OCI-LY7 (cell line): ENCODE results near the gene MARCHF6. TPM values are rescaled to one million over a fixed set of nuclear protein-coding genes. Genes with fewer than 3 reads are reported as not detected.

Experiments
- BruUV-seq: library from RNA; stranded (reverse); fragments of 400-500 nt; replicated peaks from 2 replicates; lab custom pipeline; 2021; lab: Mats Ljungman, UMichigan
- CTCF ChIA-PET: fragments of 300-600 bp; sonication (Branson Sonifier 250); formaldehyde crosslinking; loops from one replicate; lab custom pipeline; 2022; ENCODE audit warnings: antibody characterized with exemption; ENCODE audit not compliant: unreplicated experiment; lab: Charles Lee
- POLR2A ChIA-PET: fragments of 300-600 bp; sonication (Branson Sonifier 250); formaldehyde crosslinking; loops from one replicate; lab custom pipeline; 2022; ENCODE audit warnings: antibody characterized with exemption; lab: Charles Lee
- DNase-seq: peaks from one replicate; pipeline ENCODE4 v3.0.0-alpha.2; 2015; ENCODE audit warnings: low spot score
- H2AFZ ChIP-seq: fragments of 200-600 bp; sonication (generic), shearing (Covaris generic); 2 replicates; pipeline ENCODE4 v1.6.1; 2014; ENCODE audit warnings: mild to moderate bottlenecking, antibody characterized with exemption, low read length, moderate library complexity
- H3K27ac ChIP-seq: fragments of 200-600 bp; sonication (generic); 2 replicates; pipeline ENCODE4 v1.5.1; 2014; ENCODE audit warnings: mixed run types, low read depth, mild to moderate bottlenecking, moderate library complexity, low read length, inconsistent platforms; ENCODE audit not compliant: poor library complexity, severe bottlenecking
- H3K36me3 ChIP-seq: fragments of 200-600 bp; sonication (generic); 2 replicates; pipeline ENCODE4 v1.6.1; 2014; ENCODE audit warnings: mild to moderate bottlenecking, antibody characterized with exemption, low read length, moderate library complexity, mixed read lengths; ENCODE audit not compliant: insufficient read depth
- H3K4me1 ChIP-seq: fragments of 200-600 bp; sonication (generic); 2 replicates; pipeline ENCODE4 v1.5.1; 2014; ENCODE audit warnings: mild to moderate bottlenecking, low read length; ENCODE audit not compliant: insufficient read depth, poor library complexity, severe bottlenecking
- H3K4me2 ChIP-seq: fragments of 200-600 bp; sonication (generic); 2 replicates; pipeline ENCODE4 v1.6.1; 2014; ENCODE audit warnings: mild to moderate bottlenecking, low read length
- H3K4me3 ChIP-seq: fragments of 200-600 bp; sonication (generic); 2 replicates; pipeline ENCODE4 v1.5.1; 2014; ENCODE audit warnings: mild to moderate bottlenecking, low read depth, low read length; ENCODE audit not compliant: poor library complexity, severe bottlenecking
- H3K79me2 ChIP-seq: fragments of 200-600 bp; sonication (generic); 2 replicates; pipeline ENCODE4 v1.6.1; 2016; ENCODE audit warnings: low read depth, mild to moderate bottlenecking, low read length, moderate library complexity, mixed read lengths; ENCODE audit not compliant: insufficient read depth
- H3K9me2 ChIP-seq: fragments of 200-600 bp; sonication (generic); 2 replicates; pipeline ENCODE4 v1.6.1; 2016; ENCODE audit warnings: mild to moderate bottlenecking, low read length, mixed read lengths; ENCODE audit not compliant: insufficient read depth
- H3K9me3 ChIP-seq: fragments of 200-600 bp; sonication (generic); 2 replicates; pipeline ENCODE4 v1.6.1; 2014; ENCODE audit warnings: mild to moderate bottlenecking, mixed run types, low read length, mixed read lengths
- H4K20me1 ChIP-seq: fragments of 200-600 bp; sonication (generic); 2 replicates; pipeline ENCODE4 v1.6.1; 2014; ENCODE audit warnings: mild to moderate bottlenecking, antibody characterized with exemption, low read length, moderate library complexity, mixed read lengths; ENCODE audit not compliant: insufficient read depth
- EZH2phosphoT487 ChIP-seq: fragments of 200-600 bp; sonication (generic); IDR thresholded peaks from 2 replicates; pipeline ENCODE4 v1.6.1; 2018; ENCODE audit warnings: low read depth, borderline replicate concordance, mild to moderate bottlenecking, mixed run types, antibody characterized with exemption, low read length, moderate library complexity, mixed read lengths
- intact Hi-C: fragments of 100-400 bp; cut with micrococcal nuclease; formaldehyde crosslinking; loops from one replicate; pipeline ENCODE4 v1.10.0; 2022; ENCODE audit not compliant: unreplicated experiment
- total RNA-seq, 2 experiments: library from RNA; depleted of rRNA in 1 of 2; stranded (reverse); fragments of >200 nt in 1 of 2; shearing (Covaris generic) in 1 of 2; gene quantifications; 2 replicates each; pipeline ENCODE4 v1.2.3, GENCODE V29; 2014 to 2022
- TF ChIP-seq, protein P1 (sequence below): fragments of 200-600 bp; sonication (generic); conservative IDR thresholded peaks from 2 replicates; pipeline ENCODE4 v1.5.1; 2014; ENCODE audit warnings: mild to moderate bottlenecking, antibody characterized with exemption, low read length, moderate library complexity, mixed read lengths

The MARCHF6 gene
- total RNA-seq, 2 experiments from 2014 or later, result 113 to 118 TPM

DNA sequence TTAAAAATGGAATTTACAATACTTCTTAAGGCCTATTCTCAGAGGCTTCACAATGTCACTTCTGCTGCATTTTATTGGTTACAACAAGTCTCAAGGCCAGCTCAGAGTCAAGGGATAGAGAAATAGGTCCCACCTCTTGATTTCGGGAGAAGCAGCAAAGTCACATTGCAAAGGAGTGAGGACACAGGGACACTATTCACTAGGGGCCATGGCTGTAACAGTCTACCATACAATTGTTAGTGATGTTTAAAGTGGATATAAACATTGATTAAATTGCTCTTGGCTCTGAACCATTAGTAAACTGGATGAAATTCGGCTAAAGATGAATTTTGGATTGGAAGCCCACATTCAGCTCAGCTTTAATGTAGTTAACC lies 24.1 kb upstream of the MARCHF6 start:
- H4K20me1 ChIP-seq, result no peaks in the 10 kb centered on the region
- H3K4me2 ChIP-seq, result no peak overlapping the region
- no peak for DNase-seq
- H3K36me3 ChIP-seq, result no peaks in the 10 kb centered on the region
- no peak overlapping the region for H3K27ac ChIP-seq
- no peak overlapping the region for H3K4me3 ChIP-seq
- H3K79me2 ChIP-seq, result no peaks in the 10 kb centered on the region
- no peaks in the 10 kb centered on the region for H3K9me3 ChIP-seq
- no peaks in the 10 kb centered on the region for H3K4me1 ChIP-seq
- TF ChIP-seq, protein P1, sequence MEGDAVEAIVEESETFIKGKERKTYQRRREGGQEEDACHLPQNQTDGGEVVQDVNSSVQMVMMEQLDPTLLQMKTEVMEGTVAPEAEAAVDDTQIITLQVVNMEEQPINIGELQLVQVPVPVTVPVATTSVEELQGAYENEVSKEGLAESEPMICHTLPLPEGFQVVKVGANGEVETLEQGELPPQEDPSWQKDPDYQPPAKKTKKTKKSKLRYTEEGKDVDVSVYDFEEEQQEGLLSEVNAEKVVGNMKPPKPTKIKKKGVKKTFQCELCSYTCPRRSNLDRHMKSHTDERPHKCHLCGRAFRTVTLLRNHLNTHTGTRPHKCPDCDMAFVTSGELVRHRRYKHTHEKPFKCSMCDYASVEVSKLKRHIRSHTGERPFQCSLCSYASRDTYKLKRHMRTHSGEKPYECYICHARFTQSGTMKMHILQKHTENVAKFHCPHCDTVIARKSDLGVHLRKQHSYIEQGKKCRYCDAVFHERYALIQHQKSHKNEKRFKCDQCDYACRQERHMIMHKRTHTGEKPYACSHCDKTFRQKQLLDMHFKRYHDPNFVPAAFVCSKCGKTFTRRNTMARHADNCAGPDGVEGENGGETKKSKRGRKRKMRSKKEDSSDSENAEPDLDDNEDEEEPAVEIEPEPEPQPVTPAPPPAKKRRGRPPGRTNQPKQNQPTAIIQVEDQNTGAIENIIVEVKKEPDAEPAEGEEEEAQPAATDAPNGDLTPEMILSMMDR, result no peak
- no peak for TF ChIP-seq EZH2phosphoT487
- H3K9me2 ChIP-seq, result no peaks in the 10 kb centered on the region
- H2AFZ ChIP-seq, result no peak overlapping the region
- intact Hi-C loops, result no loop called here
- ChIA-PET POLR2A (interaction anchor here (0.8 to 1.1 kb wide), 3 partner anchors 11 to 64 kb away, joined by 3 to 4 read pairs (median 3); partner anchors contain the start of gene MARCHF6), CTCF (no interaction called here)
- BruUV-seq, result no TSS peak

DNA sequence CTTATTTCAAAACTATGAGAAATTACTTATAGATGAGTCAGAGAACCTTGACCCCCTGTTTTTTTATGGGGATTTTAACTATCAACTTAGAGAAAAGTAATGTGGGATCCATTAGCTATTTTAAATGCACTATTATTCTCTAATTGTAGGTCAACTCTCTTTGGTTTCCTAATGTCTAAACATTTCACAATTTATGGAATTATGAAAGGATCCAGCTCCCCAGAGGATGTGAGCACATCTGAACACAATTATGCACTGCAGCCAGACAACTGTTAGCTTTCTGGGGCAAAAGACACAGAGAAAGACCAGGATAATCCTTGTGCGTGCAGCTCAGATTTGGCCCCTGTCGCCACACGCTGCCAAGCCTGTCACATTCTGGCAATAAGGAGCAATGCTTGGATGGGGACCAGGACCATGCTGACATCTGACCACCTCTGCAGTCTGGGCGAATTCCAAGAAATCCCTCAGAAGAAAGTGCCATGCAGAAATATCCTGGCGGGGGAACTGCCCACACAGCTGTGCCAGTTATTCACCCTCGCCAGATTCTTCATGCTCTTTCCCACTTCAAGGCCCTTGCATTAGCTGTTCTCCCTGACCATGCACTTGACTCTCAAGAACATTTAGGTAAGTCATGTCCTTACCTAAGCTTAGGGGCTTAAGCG lies 23.5 kb upstream of the MARCHF6 start:
- intact Hi-C loops, result no loop called here
- Histone ChIP-seq H3K79me2 (no peaks in the 10 kb centered on the region), H3K9me2 (no peaks in the 10 kb centered on the region), H2AFZ (no peak overlapping the region), H3K27ac (no peak overlapping the region), H4K20me1 (no peaks in the 10 kb centered on the region), H3K9me3 (no peaks in the 10 kb centered on the region), H3K36me3 (no peaks in the 10 kb centered on the region), H3K4me1 (no peaks in the 10 kb centered on the region), H3K4me2 (no peak overlapping the region), H3K4me3 (no peak overlapping the region)
- DNase-seq, result no peak
- CTCF ChIA-PET, result interaction anchor here (0.7 kb wide), 1 partner anchor 93 kb away, joined by 3 read pairs; no protein-coding TSS in a partner anchor
- no TSS peak for BruUV-seq
- TF ChIP-seq, protein P1, result no peak
- TF ChIP-seq EZH2phosphoT487, result no peak
- POLR2A ChIA-PET, result interaction anchor here (0.8 to 1.1 kb wide), 3 partner anchors 12 to 64 kb away, joined by 3 to 4 read pairs (median 3); partner anchors contain the start of gene MARCHF6
